Measurements from ENCODE around the gene PPP2R2C.

- no peak for TF ChIP-seq CTCF (conservative IDR thresholded peaks at IDR 0.05; ENCODE audit: low read depth, low read length)
- TF ChIP-seq POLR2A (IDR thresholded peaks at IDR 0.05; ENCODE audit: low read depth, low read length) = no peak
- TF ChIP-seq RCOR1 (IDR thresholded peaks at IDR 0.05; ENCODE audit: insufficient replicate concordance, low read length) = no peak
- TF ChIP-seq BHLHE40 (IDR thresholded peaks at IDR 0.05; ENCODE audit: low read depth, low read length) = no peak
- no peak for TF ChIP-seq USF2 (IDR thresholded peaks at IDR 0.05; ENCODE audit: low read depth, low read length)
- TF ChIP-seq CEBPB (IDR thresholded peaks at IDR 0.05; ENCODE audit: low read depth, low read length) = no peak
- TF ChIP-seq RAD21 (IDR thresholded peaks at IDR 0.05; ENCODE audit: low read length) = no peak
- TF ChIP-seq MXI1 (IDR thresholded peaks at IDR 0.05; ENCODE audit: borderline replicate concordance, low read depth, low read length) = no peak
- no peak for TF ChIP-seq CHD1 (IDR thresholded peaks at IDR 0.05; ENCODE audit: low read depth, low read length)
- no peak for TF ChIP-seq SMC3 (IDR thresholded peaks at IDR 0.05; ENCODE audit: low read depth, low read length)
- no peak for TF ChIP-seq FOS (IDR thresholded peaks at IDR 0.05; ENCODE audit: low read depth, low read length)
- TF ChIP-seq MAZ (IDR thresholded peaks at IDR 0.05; ENCODE audit: borderline replicate concordance, low read depth, low read length) = no peak
- TF ChIP-seq ELK1 (IDR thresholded peaks at IDR 0.05; ENCODE audit: borderline replicate concordance, low read depth, low read length) = no peak
- TF ChIP-seq NFE2L2 (IDR thresholded peaks at IDR 0.05; ENCODE audit: low read depth, low read length) = no peak
These were observed 169.5 kb downstream of the PPP2R2C start for GRCh38 chr4:6302869-6303268.

Measured in IMR-90 (cell line).